IMR-90 (cell line): Measurements from ENCODE around the gene PSMA7. TPM values are rescaled to one million over a fixed set of nuclear protein-coding genes. Genes with fewer than 3 reads are reported as not detected.

Experiments used
- ATAC-seq: fragments of 200-7000 bp; cut with Tn5 transposase; 2 replicates; pipeline ENCODE4 v1.9.1; 2020; ENCODE audit warnings: low read depth, mild to moderate bottlenecking, moderate library complexity
- BruUV-seq: library from RNA; stranded (reverse); fragments of 400-500 nt; replicated peaks from 2 replicates; lab custom pipeline; 2021; lab: Mats Ljungman, UMichigan
- CTCF ChIA-PET: fragments of 300-600 bp; formaldehyde crosslinking; extraction: SDS; loops from one replicate; lab custom pipeline; 2021; ENCODE audit warnings: antibody characterized with exemption; lab: Yijun Ruan, JAX
- POLR2A ChIA-PET: fragments of 300-600 bp; sonication (Branson Sonifier 250); formaldehyde crosslinking; loops from one replicate; lab custom pipeline; 2022; ENCODE audit warnings: antibody characterized with exemption; ENCODE audit not compliant: unreplicated experiment; lab: Charles Lee
- DNase-seq: peaks from one replicate; pipeline ENCODE4 v3.0.0; 2013
- H2AFZ ChIP-seq: replicated peaks from 2 replicates; pipeline ENCODE3; 2013; ENCODE audit warnings: low read length, mild to moderate bottlenecking; ENCODE audit not compliant: poor library complexity
- H2AK5ac ChIP-seq: 2 replicates; pipeline ENCODE4 v1.6.1; 2013; ENCODE audit warnings: low read depth, low read length, inconsistent platforms
- H2AK9ac ChIP-seq: replicated peaks from 2 replicates; pipeline ENCODE3; 2013; ENCODE audit warnings: mild to moderate bottlenecking, low read depth, low read length, moderate library complexity; ENCODE audit not compliant: poor library complexity
- H2BK120ac ChIP-seq: 2 replicates; pipeline ENCODE4 v1.6.1; 2013; ENCODE audit warnings: low read depth, low read length, inconsistent platforms
- H2BK15ac ChIP-seq: 3 replicates; pipeline ENCODE4 v1.6.1; 2013; ENCODE audit warnings: low read depth, low read length, inconsistent platforms
- H2BK20ac ChIP-seq: 2 replicates; pipeline ENCODE4 v1.6.1; 2013; ENCODE audit warnings: low read depth, mild to moderate bottlenecking, inconsistent platforms, low read length, moderate library complexity
- H2BK5ac ChIP-seq: 2 replicates; pipeline ENCODE4 v1.6.1; 2013; ENCODE audit warnings: mild to moderate bottlenecking, low read depth, low read length, inconsistent platforms; ENCODE audit not compliant: poor library complexity, severe bottlenecking
- H3K14ac ChIP-seq: replicated peaks from 2 replicates; pipeline ENCODE4 v1.6.1; 2013; ENCODE audit warnings: low read depth, low read length, inconsistent platforms
- H3K18ac ChIP-seq: 2 replicates; pipeline ENCODE4 v1.6.1; 2013; ENCODE audit warnings: low read depth, low read length, control low read depth
- H3K23ac ChIP-seq: 2 replicates; pipeline ENCODE4 v1.6.1; 2013; ENCODE audit warnings: low read depth, low read length, inconsistent platforms
- H3K27ac ChIP-seq: 2 replicates; pipeline ENCODE4 v1.5.1; 2013; ENCODE audit warnings: mild to moderate bottlenecking, control low read depth, low read length; ENCODE audit not compliant: insufficient read depth
- H3K27me3 ChIP-seq: 2 replicates; pipeline ENCODE4 v1.6.1; 2013; ENCODE audit warnings: low read length; ENCODE audit not compliant: control insufficient read depth, insufficient read depth
- H3K36me3 ChIP-seq: 2 replicates; pipeline ENCODE4 v1.6.1; 2013; ENCODE audit warnings: low read length, mixed read lengths; ENCODE audit not compliant: control insufficient read depth, insufficient read depth
- H3K4ac ChIP-seq: 2 replicates; pipeline ENCODE4 v1.6.1; 2013; ENCODE audit warnings: low read depth, low read length, inconsistent platforms
- H3K4me1 ChIP-seq: 2 replicates; pipeline ENCODE4 v1.6.1; 2013; ENCODE audit warnings: low read length, mixed read lengths; ENCODE audit not compliant: control insufficient read depth, insufficient read depth
- H3K4me2 ChIP-seq: 2 replicates; pipeline ENCODE4 v1.6.1; 2013; ENCODE audit warnings: low read depth, mild to moderate bottlenecking, control low read depth, low read length, moderate library complexity
- H3K4me3 ChIP-seq: 2 replicates; pipeline ENCODE4 v1.5.1; 2013; ENCODE audit warnings: low read depth, mild to moderate bottlenecking, control low read depth, low read length, moderate library complexity; ENCODE audit not compliant: insufficient read depth
- H3K56ac ChIP-seq: 2 replicates; pipeline ENCODE4 v1.6.1; 2013; ENCODE audit warnings: low read length, inconsistent platforms; ENCODE audit not compliant: insufficient read depth; ENCODE audit errors: extremely low read depth
- H3K79me1 ChIP-seq, 2 experiments: 2 replicates each; pipeline ENCODE4 v1.6.1; 2013; ENCODE audit warnings: low read length in 2 of 2, inconsistent platforms in 1 of 2, low read depth in 1 of 2
- H3K9ac ChIP-seq: 2 replicates; pipeline ENCODE4 v1.6.1; 2013; ENCODE audit warnings: low read depth, low read length, control low read depth
- H3K9me1 ChIP-seq: 2 replicates; pipeline ENCODE4 v1.6.1; 2013; ENCODE audit warnings: low read length, inconsistent platforms; ENCODE audit not compliant: insufficient read depth
- H3K9me3 ChIP-seq: 2 replicates; pipeline ENCODE4 v1.6.1; 2013; ENCODE audit warnings: low read length; ENCODE audit not compliant: control insufficient read depth, insufficient read depth
- H4K20me1 ChIP-seq: 2 replicates; pipeline ENCODE4 v1.6.1; 2013; ENCODE audit warnings: low read length, inconsistent platforms; ENCODE audit not compliant: insufficient read depth
- H4K5ac ChIP-seq: 2 replicates; pipeline ENCODE4 v1.6.1; 2013; ENCODE audit warnings: mild to moderate bottlenecking, low read depth, low read length, control low read depth
- H4K8ac ChIP-seq, 2 experiments: 2 replicates each; pipeline ENCODE4 v1.6.1; 2013; ENCODE audit warnings: low read depth in 2 of 2, low read length in 2 of 2, control low read depth in 1 of 2, inconsistent platforms in 1 of 2
- H4K91ac ChIP-seq: 2 replicates; pipeline ENCODE4 v1.6.1; 2013; ENCODE audit warnings: low read depth, low read length, inconsistent platforms; ENCODE audit not compliant: insufficient read depth
- SMC3 ChIP-seq: fragments of 150-350 bp; IDR thresholded peaks from 2 replicates; pipeline ENCODE4 v1.6.1; 2016; ENCODE audit warnings: low read depth, mild to moderate bottlenecking, antibody characterized with exemption, low read length, moderate library complexity
- WGBS, 2 experiments: methylation state at CpG; one replicate each; pipeline versions ENCODE4 v1.1.5 to v1.1.7; 2013; ENCODE audit warnings: missing lambda C conversion rate in 2 of 2; ENCODE audit not compliant: insufficient read length in 1 of 2; ENCODE audit errors: extremely low coverage in 2 of 2; 5-methylcytosine and 5-hydroxymethylcytosine counted together
- dilution Hi-C: fragments of 300-500 bp; cut with HindIII; formaldehyde crosslinking; loops from one replicate; pipeline ENCODE4 v1.14.3; 2018; ENCODE audit warnings: low sequenced_read_pairs; ENCODE audit not compliant: unreplicated experiment
- in situ Hi-C: fragments of 300-500 bp; cut with MboI; formaldehyde crosslinking; loops from 3 replicates; pipeline ENCODE4 v1.14.3; 2019; ENCODE audit warnings: low sequenced_read_pairs, inconsistent platforms, mixed read lengths
- intact Hi-C: fragments of 100-400 bp; cut with micrococcal nuclease; formaldehyde crosslinking; loops from 2 replicates; pipeline ENCODE4 v1.10.0; 2022
- polyA plus RNA-seq, 3 experiments: library from polyadenylated mRNA; depleted of rRNA; stranded (reverse); fragments of >200 nt; gene quantifications; 2 replicates each; pipeline ENCODE4 v1.2.3, GENCODE V29; 2012; ENCODE audit warnings: low replicate concordance in 1 of 3
- total RNA-seq: library from RNA; depleted of rRNA; stranded (reverse); fragments of >200 nt; gene quantifications from 2 replicates; pipeline ENCODE4 v1.2.3, GENCODE V29; 2012

The PSMA7 gene
- total and polyA plus RNA-seq, 2 of the 4 experiments (the other 2 are of a cell fraction) = 417 to 458 TPM

DNA sequence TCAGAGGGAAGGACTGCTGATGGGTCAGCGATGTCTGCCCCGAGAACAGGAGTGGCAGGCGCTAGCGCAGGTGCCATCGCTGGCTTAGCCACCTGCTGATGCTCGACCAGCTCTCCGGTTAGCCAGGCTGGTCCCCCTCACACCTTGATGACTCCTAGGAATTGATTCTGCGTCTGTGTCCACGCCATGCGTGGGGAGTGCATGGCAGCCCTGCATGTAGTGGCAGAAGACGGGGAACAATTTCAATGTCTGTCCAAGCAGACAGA is 7.0 kb upstream of the PSMA7 start:
- H3K9me3 ChIP-seq = no peaks in the 10 kb centered on the region
- peaks cover 41% of the 10 kb centered on the region for H3K9me1 ChIP-seq
- H3K36me3 ChIP-seq = peaks cover 17% of the 10 kb centered on the region
- no peak overlapping the region for H3K4me3 ChIP-seq
- H4K20me1 ChIP-seq = peaks cover 88% of the 10 kb centered on the region
- no peak overlapping the region for H2AFZ ChIP-seq
- WGBS, 2 experiments = 100% methylated on average over 1 of the region's 11 CpGs; no CpG with 5 or more reads in 1 of the 2 experiments
- no peak overlapping the region for H3K9ac ChIP-seq
- no peak overlapping the region for H2BK20ac ChIP-seq
- no peak overlapping the region for H3K18ac ChIP-seq
- H3K14ac ChIP-seq = no peak overlapping the region
- no peaks in the 10 kb centered on the region for H3K27me3 ChIP-seq
- CTCF ChIA-PET = interaction anchor here (0.6 kb wide), 1 partner anchor 23 kb away, joined by 3 read pairs; no protein-coding TSS in a partner anchor
- no peak overlapping the region for H3K27ac ChIP-seq
- dilution Hi-C loops = no loop called here
- H2AK5ac ChIP-seq = no peak overlapping the region
- H3K4me1 ChIP-seq = peaks cover 7% of the 10 kb centered on the region
- no TSS peak for BruUV-seq
- POLR2A ChIA-PET = no interaction called here
- in situ Hi-C loops = no loop called here
- H2BK120ac ChIP-seq = no peak overlapping the region
- H2BK5ac ChIP-seq = no peak overlapping the region
- intact Hi-C loops = no loop called here
- no peak overlapping the region for H3K4me2 ChIP-seq
- no peak overlapping the region for H4K91ac ChIP-seq
- H2AK9ac ChIP-seq = no peak overlapping the region
- no peak for TF ChIP-seq SMC3
- DNase-seq = no peak
- H4K5ac ChIP-seq = no peak overlapping the region
- no peak overlapping the region for H3K23ac ChIP-seq
- H3K79me1 ChIP-seq = peaks cover 21 to 89% of the 10 kb centered on the region in 2 experiments
- ATAC-seq = no peak
- H4K8ac ChIP-seq = no peak overlapping the region
- H2BK15ac ChIP-seq = no peak overlapping the region
- H3K56ac ChIP-seq = no peak overlapping the region
- H3K4ac ChIP-seq = no peak overlapping the region
